ENCODE data around the gene HBB.
"Not testable (repeated sequence)": the region's sequence is repeated elsewhere in the genome, so short reads cannot be mapped to it uniquely, and the experiment has no call there.

HBB gene

GRCh38 chr11:5266609-5267008 lies 39.7 kb upstream of the HBB start:
- no peak overlapping the region for H3K4me3 ChIP-seq (replicated peaks; ENCODE audit: low read depth, low read length)
- TF ChIP-seq CTCF (IDR thresholded peaks at IDR 0.05; ENCODE audit: low read length, missing control alignments), result no peak
- DNase-seq (ENCODE audit: low read depth), result no peak

GRCh38 chr11:5265832-5266231 lies 39.0 kb upstream of the HBB start:
- no peak overlapping the region for H3K4me3 ChIP-seq (replicated peaks; ENCODE audit: low read depth, low read length)
- no peak for DNase-seq (ENCODE audit: low read depth)
- TF ChIP-seq CTCF (IDR thresholded peaks at IDR 0.05; ENCODE audit: low read length, missing control alignments), result no peak

GRCh38 chr11:5258543-5259262 lies 31.8 kb upstream of the HBB start:
- no peak for TF ChIP-seq CTCF (IDR thresholded peaks at IDR 0.05; ENCODE audit: low read length, missing control alignments)
- DNase-seq (ENCODE audit: low read depth), result no peak

GRCh38 chr11:5257296-5257695 lies 30.4 kb upstream of the HBB start:
- H3K4me3 ChIP-seq (replicated peaks; ENCODE audit: low read depth, low read length), result no peak overlapping the region
- no peak for DNase-seq (ENCODE audit: low read depth)
- TF ChIP-seq CTCF (IDR thresholded peaks at IDR 0.05; ENCODE audit: low read length, missing control alignments), result no peak

More at GRCh38 chr11:5258543-5259262, 31.8 kb upstream of the HBB start:
- no peak overlapping the region for H3K4me3 ChIP-seq (replicated peaks; ENCODE audit: low read depth, low read length)

- peak; percentile 39 for DNase-seq (ENCODE audit: low read depth)
- not testable (repeated sequence) for H3K4me3 ChIP-seq (replicated peaks; ENCODE audit: low read depth, low read length)
Measured at GRCh38 chr11:5254646-5255413, 28.0 kb upstream of the HBB start, which contains the start of gene HBG2. Gene HBG2, minus strand, starts transcription at chr11:5254781. Its CDS starts 53 bp downstream, at chr11:5254728.

- H3K4me3 ChIP-seq (replicated peaks; ENCODE audit: low read depth, low read length); DNase-seq (ENCODE audit: low read depth): not testable (repeated sequence)
Measured at GRCh38 chr11:5254023-5254422, 27.2 kb upstream of the HBB start.

- not testable (repeated sequence) for H3K4me3 ChIP-seq (replicated peaks; ENCODE audit: low read depth, low read length); DNase-seq (ENCODE audit: low read depth)
Measured at GRCh38 chr11:5253440-5253839, 26.6 kb upstream of the HBB start.

- DNase-seq (ENCODE audit: low read depth), result no peak
- no peak for TF ChIP-seq CTCF (IDR thresholded peaks at IDR 0.05; ENCODE audit: low read length, missing control alignments)
- H3K4me3 ChIP-seq (replicated peaks; ENCODE audit: low read depth, low read length), result no peak overlapping the region
Measured at GRCh38 chr11:5252919-5253265, 26.0 kb upstream of the HBB start.

Measured in fibroblast of pulmonary artery (primary cell).